GM21529 (cell line): Measurements from ENCODE around the gene SRP68.
A peak's percentile ranks its signal among the peaks of the same experiment; 100 is the strongest.

Experiments
- ATAC-seq: cut with Tn5 transposase; IDR thresholded peaks from one replicate; pipeline ENCODE4 v1.9.1; 2021; ENCODE audit not compliant: unreplicated experiment

Gene SRP68

GRCh38 chr17:76072148-76072858, at the start of gene SRP68:
SRP68 (minus strand) TSS chr17:76072517; CDS start chr17:76072491, 26 bp downstream.
- peak; percentile 87 for ATAC-seq

DNA sequence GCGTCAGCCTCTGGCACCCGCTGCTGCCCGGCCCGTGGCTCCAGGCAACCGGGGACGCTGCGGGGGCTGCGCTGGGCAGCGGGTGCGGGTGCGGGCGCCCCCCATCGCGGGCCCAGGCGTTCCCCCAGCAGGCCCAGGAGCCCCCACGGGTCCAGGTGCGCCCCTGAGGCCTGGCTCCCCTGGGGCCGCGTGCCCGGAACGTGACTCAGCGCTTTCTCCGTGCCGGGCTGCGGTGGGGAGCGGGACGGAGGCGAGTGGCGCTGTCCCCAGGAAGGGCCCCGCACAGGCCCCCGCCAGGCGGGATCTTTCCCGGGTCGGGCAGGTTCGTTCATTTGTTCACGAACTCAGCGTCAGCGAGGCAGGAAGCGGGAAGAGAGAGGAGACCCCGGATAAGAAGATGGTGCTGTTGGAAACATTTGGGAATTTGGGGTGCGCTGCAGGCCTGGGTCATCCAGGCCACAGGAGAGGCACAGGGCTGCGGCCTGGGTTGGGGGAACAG, 49.7 kb upstream of the SRP68 start:
- ATAC-seq, result no peak

DNA sequence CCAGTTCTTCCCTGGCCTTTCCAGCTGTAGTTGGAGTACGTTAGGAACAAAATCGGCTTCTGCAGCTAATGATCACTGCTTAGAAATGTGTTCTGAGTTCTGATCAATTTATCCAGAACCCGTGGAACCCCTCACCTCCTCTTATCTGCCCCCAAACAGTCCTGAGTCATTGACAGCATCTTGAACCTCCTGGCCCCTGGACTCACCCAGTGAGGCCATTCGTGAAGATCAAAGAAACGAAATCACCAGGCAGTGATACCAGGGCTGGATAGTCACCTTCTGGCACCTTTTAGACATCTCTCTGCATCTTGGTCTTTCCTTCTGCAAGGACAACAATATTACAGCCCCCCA, 48.3 kb upstream of the SRP68 start:
- ATAC-seq, result no peak

DNA sequence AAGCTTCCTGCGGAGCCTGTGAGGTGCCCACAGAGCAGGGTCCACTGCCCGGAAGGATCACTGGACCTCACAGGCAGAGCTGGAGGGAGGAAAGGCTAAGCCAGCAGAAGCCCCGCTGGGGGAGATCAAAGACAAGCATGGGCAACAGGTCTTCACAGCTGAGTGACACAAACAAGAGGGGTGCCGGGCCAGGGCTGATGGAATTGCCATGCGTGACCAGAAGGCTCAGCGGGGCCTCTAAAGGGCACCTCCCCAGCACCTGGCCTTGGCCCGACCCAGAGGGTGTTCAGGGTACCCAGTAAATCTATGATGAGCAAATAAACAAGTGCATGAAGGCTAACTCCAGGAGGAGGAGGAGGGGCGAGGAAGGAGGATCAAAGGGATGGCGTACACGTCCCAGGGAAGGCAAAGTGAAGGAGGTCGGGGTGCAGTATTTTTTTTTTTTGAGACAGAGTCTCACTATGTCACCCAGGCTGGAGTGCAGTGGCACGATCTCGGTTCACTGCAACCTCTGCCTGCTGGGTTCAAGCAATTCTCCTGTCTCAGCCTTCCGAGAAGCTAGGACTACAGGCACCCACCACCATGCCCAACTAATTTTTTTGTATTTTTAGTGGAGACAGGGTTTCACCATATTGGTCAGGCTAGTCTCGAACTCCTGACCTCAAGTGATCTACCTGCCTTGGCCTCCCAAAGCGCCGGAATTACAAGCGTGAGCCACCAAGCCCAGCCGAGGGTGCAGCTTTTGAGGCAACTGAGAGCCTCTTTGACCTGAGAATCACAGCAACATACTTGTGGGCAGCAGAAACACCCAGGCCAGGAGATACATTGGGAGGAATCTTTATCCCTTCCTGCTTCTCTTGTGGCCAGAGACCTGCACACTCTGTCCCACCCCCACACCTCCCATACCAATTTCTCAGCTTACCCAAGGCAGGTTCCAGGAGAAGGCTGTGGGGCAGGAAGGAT, 47.4 kb upstream of the SRP68 start:
- no peak for ATAC-seq

GRCh38 chr17:76115138-76115754, 42.9 kb upstream of the SRP68 start:
- ATAC-seq, result no peak

GRCh38 chr17:76111956-76112355, 39.6 kb upstream of the SRP68 start:
- ATAC-seq, result no peak

DNA sequence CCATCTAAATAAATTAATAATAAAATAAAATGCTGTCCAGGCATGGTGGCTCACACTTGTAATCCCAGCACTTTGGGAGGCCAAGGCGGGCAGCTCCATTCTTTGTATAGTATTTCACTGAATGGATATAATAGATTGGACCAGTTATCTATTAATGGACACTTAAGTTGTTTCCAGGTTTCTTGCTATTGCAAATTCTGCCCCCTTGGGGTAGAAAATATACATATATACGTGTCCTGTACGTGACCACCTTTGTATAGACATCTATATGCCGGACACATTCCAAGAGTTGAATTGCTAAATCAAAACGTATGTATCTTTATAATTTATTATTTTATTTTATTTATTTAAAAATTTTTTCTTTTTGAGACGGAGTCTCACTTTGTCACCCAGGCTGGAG, 35.2 kb upstream of the SRP68 start:
- no peak for ATAC-seq

DNA sequence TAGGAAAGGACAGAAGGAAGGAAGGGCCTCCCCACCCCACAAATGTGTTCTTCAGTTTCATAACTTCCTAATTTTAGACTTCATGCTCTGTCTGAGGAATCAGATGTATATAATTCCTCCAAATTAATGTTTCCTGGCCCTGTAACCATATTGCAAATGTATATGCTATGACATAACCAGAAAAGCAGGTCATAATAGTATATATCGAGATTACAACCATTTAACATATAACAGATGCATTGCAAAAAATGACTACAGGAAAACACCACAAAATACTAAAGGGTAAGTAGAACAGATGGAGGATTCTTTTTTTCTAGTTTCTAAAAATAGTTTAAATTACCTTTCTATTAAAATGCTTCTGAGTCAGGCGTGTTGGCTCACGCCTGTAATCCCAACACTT, 34.4 kb upstream of the SRP68 start:
- ATAC-seq, result no peak

DNA sequence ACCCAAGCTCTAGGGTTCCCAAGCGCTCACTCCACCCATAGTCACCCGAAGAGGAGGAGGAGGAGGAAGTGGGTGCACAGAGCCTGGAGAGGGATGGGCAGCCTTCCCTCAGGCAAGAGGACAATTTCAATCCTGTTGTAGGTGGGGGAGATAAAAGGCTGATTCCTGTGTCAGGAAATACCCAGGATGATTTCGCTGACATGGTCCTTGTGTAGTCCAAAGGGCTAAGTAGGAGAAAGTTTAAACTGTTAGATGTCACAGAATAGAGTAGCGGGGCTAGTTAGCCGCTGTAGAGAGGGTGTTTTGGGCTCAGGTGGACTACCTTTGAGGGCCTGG, 32.5 kb upstream of the SRP68 start:
- no peak for ATAC-seq

GRCh38 chr17:76104140-76104895, 32.0 kb upstream of the SRP68 start:
- no peak for ATAC-seq

- peak; percentile 88 for ATAC-seq
These were observed 31.2 kb upstream of the SRP68 start, which contains the start of gene EXOC7 for GRCh38 chr17:76103274-76104139. EXOC7 (minus strand) TSS chr17:76103787; CDS start chr17:76103692, 95 bp downstream.

GRCh38 chr17:76102944-76103273, 30.6 kb upstream of the SRP68 start:
- no peak for ATAC-seq

DNA sequence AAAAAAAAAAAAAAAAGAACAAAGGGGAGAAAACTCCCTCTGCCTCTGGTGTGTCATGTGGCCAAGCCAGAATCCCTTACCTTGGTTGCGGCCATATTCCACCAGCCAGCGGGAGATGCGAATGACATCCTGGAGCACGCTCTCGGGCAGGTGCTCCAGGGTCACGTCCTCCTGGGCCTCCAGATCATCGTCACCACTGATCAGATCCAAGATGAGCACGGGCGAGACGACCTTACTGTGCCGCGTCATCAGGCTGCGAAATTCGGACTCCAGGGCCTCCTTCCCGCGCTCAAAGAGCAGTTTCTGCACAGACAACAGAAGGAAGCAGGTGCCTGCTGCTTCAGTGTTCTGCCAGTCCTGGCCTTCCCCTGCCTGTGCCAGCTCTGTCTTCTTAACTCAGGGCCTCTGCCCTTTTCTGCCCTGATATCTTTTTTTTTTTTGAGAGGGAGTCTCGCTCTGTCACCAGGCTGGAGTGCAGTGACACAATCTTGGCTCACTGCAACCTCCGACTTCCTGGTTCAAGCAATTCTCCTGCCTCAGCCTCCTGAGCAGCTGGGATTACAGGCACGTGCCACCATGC, 25.5 kb upstream of the SRP68 start:
- ATAC-seq, result no peak

DNA sequence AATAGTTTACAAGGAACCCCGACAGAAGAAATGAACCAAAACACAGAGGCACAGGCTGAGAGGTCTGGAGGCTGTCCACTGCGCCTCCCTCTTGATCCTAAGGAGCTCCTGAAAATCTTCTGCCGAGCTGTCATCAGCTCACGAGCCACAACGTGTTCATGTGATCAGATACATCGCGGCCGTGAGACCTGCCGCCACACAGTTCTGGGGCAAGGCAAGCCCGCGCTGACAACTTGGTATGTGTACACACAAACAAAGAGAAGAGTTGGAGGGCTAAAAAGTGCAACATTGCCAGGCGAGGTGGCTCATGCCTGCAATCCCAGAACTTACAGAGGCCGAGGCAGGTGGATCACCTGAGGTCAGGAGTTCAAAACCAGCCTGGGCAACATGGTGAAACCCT, 23.6 kb upstream of the SRP68 start:
- ATAC-seq, result no peak

GRCh38 chr17:76094046-76094445, 21.7 kb upstream of the SRP68 start:
- ATAC-seq, result no peak

DNA sequence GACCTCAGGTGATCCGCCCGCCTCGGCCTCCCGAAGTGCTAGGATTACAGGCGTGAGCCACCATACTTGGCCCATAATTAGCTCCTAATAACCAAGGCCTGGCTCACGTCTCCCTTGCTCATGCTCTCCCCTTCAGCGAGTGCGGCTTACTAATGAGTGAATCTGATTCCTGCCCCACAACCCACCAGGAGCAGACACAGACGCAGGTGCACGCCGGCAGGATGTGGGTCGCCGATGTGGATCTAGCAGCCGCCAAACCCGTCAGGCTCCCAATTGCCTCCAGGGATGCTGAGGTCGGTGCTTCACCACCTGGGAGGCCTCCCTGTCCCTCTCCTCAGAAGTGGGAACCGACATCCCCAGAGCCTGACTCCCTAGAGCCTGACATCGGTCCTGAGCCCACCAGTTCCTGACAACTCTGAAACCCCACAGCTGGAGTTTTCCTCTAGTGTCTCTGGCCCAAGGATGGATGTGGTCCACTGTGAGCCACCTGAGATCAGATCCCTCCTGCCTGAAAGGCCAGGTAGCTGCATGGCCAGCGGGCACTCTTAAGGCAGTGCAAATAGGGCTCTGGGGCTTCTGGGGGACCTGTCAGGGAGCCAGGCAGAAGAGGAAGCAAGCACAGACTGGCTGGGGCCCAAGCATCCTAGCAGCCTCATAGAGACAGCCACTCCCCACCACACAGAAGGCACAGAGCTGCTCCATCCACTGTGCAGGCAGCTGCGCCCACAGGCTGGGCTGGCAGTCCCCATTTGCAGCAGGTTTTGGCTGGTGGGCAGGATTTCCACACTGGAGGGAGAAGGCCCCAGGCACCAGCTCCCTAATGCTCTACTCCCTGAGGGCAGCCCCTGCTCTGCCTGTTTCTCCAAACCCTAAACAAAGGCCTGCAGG, 20.5 kb upstream of the SRP68 start:
- ATAC-seq, result no peak

DNA sequence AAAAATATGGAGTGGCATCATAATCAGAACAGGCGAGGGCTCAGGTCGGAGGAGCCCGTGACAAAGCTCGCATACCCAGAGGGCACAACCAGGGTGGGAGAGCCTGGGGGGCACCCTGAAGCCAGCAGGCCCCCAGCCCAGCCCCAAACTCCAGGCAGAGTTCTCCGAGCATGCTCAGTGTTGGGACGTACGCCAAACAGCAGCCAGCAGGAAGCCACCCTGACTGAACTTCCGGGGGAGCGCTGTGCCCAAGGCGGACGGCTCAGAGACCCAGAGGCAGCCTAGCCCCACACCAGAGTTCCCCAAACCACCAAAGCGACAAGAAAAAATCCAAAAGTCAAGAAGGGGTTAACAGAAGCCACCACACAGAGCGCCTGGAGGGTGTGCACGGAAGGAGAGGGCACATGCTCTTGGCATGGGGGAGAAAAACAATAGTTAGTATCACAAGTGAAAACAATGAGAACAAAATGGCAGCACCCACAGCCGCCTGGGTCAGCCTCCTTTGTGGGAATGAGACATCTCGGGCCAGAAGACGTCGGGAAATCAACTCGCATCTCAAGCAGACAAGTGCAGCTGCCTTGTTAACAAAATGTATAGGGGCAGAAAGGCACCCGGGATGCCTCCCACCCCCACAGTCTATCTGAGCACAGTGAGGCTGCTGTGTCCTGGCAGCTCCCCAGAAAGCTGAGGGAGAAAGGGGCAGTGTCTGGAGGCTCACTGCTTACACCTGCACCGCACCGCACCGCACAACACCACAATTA, 19.4 kb upstream of the SRP68 start:
- ATAC-seq, result no peak

GRCh38 chr17:76090517-76091129, 18.3 kb upstream of the SRP68 start:
- ATAC-seq, result no peak
